ENCODE data around the gene HNF1A.
"Not testable (repeated sequence)": the region's sequence is repeated elsewhere in the genome, so short reads cannot be mapped to it uniquely, and the experiment has no call there.

HNF1A gene, protein sequence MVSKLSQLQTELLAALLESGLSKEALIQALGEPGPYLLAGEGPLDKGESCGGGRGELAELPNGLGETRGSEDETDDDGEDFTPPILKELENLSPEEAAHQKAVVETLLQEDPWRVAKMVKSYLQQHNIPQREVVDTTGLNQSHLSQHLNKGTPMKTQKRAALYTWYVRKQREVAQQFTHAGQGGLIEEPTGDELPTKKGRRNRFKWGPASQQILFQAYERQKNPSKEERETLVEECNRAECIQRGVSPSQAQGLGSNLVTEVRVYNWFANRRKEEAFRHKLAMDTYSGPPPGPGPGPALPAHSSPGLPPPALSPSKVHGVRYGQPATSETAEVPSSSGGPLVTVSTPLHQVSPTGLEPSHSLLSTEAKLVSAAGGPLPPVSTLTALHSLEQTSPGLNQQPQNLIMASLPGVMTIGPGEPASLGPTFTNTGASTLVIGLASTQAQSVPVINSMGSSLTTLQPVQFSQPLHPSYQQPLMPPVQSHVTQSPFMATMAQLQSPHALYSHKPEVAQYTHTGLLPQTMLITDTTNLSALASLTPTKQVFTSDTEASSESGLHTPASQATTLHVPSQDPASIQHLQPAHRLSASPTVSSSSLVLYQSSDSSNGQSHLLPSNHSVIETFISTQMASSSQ

DNA sequence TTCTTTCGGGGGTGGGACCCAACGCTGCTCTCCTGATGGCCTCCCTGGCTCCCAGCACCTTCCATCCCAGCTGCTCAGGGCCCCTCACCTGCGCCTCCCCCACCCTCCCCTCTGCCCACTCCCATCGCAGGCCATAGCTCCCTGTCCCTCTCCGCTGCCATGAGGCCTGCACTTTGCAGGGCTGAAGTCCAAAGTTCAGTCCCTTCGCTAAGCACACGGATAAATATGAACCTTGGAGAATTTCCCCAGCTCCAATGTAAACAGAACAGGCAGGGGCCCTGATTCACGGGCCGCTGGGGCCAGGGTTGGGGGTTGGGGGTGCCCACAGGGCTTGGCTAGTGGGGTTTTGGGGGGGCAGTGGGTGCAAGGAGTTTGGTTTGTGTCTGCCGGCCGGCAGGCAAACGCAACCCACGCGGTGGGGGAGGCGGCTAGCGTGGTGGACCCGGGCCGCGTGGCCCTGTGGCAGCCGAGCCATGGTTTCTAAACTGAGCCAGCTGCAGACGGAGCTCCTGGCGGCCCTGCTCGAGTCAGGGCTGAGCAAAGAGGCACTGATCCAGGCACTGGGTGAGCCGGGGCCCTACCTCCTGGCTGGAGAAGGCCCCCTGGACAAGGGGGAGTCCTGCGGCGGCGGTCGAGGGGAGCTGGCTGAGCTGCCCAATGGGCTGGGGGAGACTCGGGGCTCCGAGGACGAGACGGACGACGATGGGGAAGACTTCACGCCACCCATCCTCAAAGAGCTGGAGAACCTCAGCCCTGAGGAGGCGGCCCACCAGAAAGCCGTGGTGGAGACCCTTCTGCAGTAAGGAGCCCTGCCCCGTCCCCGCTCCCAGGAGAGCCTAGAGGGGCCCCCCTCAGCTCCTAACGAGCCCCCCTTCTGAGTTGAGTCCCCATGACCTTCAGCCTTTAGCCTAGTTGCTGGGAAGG is at the start of gene HNF1A:
HNF1A (plus strand) TSS at position 248 of the 924 bp plus-strand sequence; CDS start at position 474, 226 bp downstream.
- no peak for DNase-seq
- no peak for ATAC-seq

DNA sequence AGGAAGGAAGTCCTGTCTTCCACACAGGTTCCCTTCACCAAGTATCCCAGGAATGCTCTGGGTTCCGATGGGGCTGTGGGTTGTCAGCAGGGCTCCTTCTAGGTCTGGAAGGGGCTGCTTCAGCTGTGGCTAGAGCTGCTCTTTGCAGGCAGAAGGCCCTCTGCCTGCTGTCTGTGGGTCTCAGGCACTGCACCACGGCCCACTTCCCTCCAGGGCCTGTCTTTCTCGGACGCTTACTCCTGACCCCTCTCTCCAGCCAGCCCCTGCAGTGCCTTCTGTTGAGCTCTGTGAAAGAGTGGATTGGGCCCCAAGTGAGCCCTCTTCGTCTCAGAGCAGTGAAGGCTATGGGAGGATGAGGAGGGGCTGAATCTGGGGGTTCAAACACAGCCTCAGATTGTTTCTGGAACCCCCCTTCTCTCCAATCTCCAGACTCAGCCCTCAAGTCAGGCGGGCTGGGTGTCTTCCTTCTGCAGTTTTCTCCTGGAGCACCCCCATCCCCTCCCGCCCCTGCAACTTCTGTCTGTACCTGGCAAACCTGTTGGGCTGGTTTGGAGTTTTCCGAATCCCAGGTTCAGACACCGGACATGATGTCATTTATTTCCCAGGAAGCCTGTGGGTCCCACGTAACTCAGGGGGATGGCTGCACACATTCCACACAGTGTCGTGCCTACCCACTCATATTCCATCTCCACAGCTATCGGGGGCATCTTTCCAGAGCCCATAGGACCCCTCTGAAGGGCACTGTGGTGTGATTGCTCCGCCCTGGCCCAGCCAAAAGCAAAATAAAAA is 49.3 kb upstream of the HNF1A start:
- DNase-seq = no peak
- no peak for ATAC-seq

DNA sequence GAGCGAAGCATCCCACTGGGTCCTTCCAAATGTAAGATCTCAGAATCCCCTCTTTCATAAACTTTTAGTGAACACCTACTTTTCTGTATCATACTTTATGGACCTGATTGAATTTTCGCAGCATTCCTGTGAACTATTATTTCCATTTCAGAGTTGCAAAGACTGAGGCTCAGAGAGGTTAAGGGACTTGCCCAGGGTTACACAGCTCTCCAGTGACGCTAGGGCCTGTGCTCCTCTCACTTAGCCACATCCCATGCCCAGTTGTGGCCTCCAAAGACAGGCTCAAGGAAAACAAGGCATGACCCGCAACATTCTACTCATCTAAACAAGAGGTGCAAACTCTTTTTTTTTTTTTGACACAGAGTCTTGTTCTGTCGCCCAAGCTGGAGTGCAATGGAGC is 48.3 kb upstream of the HNF1A start:
- ATAC-seq (no peak), DNase-seq (no peak)

DNA sequence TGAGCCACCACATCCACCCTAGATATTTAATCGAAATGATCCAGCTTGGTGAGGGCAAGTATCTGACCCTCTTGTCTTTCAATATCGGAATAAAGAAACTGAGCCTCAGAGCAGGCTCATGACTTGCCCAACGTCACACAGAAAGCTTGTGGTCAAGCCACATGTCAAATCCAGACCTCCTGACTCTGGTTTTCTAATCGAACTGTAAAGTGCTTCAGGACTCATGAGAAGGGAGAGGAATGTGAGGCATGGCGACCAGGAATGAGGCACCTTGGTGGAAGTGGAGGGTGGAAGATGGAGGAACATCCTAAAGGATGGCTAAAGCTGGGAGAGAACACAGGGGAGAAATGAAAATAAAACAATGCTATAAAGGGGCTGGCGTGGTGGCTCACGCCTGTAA is 46.3 kb upstream of the HNF1A start:
- ATAC-seq (no peak), DNase-seq (no peak)

DNA sequence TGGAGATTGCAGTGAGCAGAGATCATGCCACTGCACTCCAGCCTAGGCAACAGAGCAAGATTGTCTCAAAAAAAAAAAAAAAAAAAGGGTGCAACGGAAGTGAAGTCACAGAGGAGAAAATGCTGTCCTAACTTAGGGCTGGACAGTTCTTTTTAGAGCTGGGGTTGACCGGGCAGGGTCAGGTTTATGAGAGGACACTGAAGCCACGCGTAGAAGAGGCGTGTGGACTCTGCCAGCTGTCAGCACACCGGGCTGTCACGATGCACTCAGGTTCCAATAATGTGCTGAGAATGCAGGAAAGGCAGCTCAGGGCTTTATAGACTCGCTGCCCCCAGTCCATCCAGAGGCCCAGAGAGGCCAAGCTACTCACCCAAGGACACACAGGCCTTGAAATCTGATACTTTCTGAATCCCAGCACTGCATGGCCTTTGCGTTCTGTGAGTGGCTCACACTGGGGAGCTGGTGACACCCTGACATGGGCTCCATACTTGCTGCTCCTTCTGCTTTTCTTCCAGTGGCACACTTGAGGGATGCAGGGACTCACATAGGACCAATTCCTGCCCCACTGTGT is 45.3 kb upstream of the HNF1A start:
- ATAC-seq (no peak), DNase-seq (no peak)

DNA sequence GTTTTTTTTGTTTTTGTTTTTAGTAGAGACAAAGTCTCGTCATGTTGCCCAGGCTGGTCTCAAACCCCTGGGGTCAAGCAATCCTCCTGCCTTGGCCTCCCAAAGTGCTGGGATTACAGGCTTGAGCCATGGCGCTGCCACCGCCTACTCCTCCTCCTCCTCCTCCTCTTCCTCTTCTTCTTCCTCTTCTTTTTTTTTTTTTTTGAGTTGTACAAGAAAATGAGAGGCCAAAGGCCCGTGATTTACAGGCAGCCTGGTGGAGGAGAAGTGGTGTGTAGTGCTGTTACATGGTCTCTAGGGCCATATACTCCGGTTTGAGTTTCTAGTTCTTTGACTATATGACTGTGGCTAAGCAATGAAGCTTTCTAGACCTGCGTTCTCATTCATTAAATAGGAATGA is 44.6 kb upstream of the HNF1A start:
- no peak for ATAC-seq
- no peak for DNase-seq

DNA sequence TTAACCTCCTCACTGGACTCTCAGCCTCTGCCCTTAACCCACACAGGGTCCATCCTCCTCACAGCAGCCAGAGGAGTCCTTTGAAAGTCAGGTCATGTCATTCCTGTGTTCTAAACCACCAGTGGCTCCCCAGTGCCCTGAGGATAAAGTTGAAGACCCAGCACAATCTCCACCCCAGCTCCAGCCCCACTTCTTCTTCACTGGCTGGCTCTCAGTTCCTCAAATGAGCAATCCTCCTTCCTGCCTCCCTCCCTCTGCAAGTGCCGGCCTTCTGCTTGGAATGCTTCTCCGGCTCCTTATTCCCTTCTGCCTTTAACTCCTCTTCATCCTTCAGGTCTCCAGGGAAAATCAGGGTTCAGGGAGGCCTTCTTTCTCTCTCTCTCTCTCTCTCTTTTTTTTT is 42.1 kb upstream of the HNF1A start:
- DNase-seq (no peak), ATAC-seq (no peak)

DNA sequence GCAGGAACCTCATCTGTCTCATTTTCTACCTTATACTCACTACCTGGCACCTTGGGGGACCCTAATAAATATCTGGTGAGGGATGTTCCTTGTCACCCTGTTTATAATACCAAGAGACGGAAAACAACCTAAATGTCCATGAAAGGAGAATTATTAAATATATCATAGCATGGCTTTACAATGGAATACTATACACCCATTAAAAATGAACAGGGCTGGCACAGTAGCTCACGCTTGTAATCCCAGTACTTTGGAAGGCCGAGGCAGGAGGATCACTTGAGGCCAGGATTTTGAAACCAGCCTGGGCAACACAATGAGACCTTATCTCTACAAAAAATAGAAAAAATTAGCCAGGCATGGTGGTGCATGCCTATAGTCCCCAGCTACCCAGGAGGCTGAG is 39.8 kb upstream of the HNF1A start:
- DNase-seq (no peak), ATAC-seq (no peak)

DNA sequence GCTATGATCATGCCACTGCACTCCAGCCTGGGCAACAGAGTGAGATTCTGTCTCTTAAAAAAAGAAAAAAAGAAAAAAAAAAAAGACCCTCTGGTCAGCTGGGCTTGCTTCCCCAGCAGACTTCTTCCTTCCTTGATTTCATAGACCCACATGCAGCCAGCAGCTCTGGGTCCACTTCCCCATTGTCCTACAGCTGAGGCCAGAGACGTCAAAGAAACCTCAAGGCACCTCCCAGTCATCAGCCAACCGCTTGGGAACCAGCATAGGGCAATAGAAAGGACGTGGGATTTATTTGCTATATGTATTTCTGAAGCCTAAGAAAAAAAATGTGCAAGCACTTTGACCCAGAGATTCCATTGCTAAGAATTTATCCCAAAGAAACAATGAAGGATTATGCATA is 38.8 kb upstream of the HNF1A start:
- ATAC-seq (no peak), DNase-seq (no peak)

DNA sequence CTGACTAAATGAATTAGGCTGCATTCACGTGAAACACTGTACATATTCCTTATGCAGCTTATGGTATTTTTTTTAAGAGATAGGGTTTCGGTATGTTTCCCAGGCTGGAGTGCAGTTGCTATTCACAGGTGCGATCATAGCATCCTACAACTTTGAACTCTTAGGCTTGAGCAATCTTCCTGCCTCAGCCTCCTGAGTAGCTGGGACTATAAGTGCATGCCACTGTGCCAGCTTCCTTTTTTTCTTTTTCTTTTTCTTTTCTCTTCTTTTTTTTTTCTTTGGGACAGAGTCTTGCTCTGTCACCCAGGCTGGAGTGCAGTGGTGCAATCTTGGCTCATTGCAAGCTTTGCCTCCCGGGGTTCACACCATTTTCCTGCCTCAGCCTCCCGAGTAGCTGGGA is 38.3 kb upstream of the HNF1A start:
- no peak for ATAC-seq

DNA sequence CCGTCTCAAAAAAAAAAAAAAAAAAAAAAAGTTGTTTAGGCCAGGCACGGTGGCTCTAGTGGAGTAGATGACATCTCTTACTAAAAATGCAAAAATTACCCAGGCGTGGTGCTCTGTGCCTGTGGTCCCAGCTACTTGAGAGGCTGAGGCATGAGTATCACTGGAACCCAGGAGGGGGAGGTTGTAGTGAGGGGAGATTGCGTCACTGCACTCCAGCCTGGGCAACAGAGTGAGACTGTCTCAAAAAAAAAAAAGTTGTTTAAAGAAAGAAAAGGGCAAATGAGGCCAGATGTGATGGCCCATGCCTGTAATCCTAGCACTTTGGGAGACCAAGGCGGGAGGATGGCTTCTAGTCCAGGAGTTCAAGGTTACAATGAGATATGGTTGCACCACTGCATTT is 37.5 kb upstream of the HNF1A start:
- ATAC-seq (no peak), DNase-seq (no peak)

More for the DNA sequence above, 38.3 kb upstream of the HNF1A start:
- no peak for DNase-seq

DNA sequence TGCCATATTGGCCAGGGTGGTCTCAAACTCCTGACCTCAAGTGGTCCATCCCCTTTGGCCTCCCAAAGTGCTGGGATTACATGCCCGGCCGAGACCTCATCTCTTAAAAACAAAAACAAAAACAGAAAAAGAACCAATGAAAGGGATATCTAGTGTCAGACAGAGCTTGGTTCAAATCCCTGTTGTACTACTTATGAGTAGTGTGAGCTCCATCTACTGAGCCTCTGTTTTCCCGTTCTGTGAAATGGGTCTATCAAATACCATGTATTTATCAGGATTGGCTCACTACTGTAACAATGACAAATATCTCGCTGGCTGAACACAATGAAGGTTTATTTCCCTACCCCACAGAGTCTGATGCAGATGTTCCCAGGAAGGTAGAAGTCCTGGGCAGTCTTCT is 36.9 kb upstream of the HNF1A start:
- ATAC-seq (no peak), DNase-seq (no peak)

DNA sequence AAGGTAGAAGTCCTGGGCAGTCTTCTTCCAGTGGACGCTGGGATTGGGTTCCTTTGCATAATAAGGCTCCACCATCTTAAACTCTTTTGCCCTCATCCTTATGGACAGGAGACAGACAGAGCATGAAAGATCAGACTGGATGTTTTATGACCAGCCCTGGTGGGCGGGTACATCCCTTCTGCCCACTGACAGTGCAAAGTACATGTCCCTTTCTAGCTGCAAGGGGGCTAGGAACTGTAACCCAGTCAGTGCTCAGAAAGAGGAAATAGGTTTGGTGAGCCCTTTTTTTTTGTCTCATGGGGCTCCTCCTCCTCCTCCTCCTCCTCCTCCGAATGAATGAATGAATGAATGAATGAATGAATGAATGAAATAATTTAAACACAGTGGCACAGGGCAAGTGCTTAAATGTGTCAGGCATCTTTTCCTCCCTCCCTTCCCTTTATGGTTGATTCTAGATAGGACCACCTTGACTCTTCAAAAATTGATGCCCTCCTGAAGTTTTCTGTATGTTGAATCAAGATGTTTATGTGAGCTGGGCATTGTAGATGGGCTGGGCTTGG is 36.4 kb upstream of the HNF1A start:
- DNase-seq (no peak), ATAC-seq (no peak)

DNA sequence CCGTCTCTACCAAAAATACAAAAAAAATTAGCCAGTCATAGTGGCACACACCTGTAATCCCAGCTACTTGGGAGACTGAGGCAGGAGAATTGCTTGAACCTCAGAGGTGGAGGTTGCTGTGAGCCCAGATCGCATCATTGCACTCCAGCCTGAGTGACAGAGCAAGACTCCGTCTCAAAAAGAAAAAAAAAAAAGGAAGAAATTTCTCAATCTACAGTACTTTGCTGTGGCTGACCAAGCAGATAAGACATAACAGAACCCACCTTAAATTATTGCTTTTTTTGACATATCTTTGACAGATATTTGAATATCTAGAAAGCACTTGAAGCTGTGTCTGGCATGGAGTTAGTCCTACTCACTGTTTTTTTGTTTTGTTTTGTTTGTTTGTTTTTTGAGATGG is 34.9 kb upstream of the HNF1A start:
- ATAC-seq = no peak

DNA sequence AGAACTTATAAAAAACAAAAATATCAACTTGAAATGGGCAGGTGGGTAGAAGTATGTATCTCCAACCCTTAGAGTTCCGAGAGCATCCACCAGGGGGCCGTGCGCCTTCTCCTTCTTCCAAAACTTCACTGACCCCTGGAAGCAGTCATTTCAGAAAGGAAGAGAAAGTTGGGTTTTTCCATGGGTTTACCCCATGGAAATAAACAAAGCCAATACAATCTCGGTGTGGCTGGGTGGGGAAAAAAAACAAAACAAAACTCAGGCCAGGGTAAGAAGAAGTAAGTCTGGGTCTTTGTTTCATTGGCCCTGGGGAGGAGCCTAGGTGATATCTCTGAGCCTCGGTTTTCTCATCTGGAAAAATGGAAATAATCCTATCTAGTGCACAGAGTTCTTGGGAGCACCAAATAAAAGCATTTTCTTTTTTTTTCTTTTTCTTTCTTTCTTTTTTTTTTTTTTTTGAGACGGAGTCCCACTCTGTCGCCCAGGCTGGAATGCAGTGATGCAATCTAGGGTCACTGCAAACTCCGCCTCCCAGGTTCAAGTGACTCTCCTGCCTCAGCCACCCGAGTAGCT is 33.6 kb upstream of the HNF1A start:
- DNase-seq = peak; percentile 83
- peak; percentile 82 for ATAC-seq

More for the DNA sequence above, 34.9 kb upstream of the HNF1A start:
- DNase-seq = no peak

DNA sequence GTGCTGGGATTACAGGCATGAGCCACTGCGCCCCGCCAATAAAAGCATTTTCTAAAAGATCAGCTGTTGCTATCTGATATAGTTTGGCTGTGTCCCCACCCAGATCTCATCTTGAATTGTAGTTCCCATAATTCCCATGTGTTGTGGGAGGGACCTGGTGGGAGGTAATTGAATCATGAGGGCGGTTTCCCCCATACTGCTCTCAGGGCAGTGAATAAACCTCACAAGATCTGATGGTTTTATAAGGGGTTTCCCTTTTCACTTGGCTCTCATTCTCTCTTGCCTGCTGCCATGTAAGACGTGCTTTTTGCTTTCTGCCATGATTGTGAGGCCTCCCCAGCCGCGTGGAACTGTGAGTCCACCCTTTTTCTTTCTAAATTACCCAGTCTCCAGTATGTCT is 32.8 kb upstream of the HNF1A start:
- not testable (repeated sequence) for ATAC-seq, DNase-seq

DNA sequence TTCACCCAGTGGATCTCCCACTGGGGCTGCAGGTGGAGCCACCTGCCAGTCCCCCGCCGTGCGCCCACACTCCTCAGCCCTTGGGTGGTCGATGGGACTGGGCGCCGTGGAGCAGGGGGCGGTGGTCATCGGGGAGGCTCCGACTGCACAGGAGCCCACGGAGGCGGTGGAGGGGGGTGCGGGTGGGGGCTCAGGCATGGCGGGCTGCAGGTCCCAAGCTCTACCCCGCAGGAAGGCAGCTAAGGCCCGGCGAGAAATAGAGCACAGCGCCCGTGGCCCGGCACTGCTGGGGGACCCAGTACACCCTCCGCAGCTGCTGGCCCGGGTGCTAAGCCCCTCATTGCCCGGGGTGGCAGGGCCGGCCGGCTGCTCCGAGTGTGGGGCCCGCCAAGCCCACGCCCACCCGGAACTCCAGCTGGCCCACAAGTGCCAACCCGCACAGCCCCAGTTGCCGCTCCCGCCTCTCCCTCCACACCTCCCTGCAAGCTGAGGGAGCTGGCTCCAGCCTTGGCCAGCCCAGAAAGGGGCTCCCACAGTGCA is 28.0 kb upstream of the HNF1A start:
- DNase-seq = not testable (repeated sequence)

DNA sequence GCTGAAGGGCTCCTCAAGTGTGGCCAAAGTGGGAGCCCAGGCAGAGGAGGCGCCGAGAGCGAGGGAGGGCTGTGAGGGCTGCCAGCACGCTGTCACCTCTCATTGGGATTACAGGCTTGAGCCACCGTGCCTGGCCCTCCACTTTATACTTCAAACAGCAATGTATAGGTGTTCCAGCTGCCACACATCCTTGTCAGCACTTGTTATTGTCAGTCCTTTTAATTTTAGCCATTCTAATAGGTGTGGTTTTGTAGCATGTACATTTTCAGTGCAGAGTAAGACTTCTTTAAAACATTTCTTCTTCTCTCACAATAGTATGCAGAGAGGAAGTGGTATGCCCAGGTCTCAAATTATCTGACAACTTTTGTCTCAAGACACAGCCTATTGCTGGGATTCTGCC is 27.5 kb upstream of the HNF1A start:
- ATAC-seq (no peak), DNase-seq (no peak)

More for the DNA sequence above, 28.0 kb upstream of the HNF1A start:
- ATAC-seq = not testable (repeated sequence)

DNA sequence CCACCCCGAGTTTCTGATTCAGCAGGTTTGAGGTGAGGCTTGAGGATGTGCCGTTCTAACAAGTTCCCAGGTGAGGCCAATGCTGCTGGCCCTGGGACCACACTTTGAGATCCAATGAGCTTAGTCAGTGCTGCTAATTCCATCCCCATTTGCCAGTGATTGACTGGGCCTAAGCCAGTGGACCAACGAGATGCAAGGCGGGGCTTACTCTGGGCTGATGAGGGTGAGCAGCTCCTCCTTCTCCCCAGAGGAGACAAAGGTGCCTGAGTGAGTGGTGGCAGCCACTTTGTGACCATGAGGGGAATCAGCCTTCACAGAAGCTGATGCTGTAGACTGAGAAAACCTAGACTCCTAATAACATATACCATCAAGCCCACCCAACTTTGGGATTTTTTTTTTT is 23.1 kb upstream of the HNF1A start:
- ATAC-seq (no peak), DNase-seq (no peak)

DNA sequence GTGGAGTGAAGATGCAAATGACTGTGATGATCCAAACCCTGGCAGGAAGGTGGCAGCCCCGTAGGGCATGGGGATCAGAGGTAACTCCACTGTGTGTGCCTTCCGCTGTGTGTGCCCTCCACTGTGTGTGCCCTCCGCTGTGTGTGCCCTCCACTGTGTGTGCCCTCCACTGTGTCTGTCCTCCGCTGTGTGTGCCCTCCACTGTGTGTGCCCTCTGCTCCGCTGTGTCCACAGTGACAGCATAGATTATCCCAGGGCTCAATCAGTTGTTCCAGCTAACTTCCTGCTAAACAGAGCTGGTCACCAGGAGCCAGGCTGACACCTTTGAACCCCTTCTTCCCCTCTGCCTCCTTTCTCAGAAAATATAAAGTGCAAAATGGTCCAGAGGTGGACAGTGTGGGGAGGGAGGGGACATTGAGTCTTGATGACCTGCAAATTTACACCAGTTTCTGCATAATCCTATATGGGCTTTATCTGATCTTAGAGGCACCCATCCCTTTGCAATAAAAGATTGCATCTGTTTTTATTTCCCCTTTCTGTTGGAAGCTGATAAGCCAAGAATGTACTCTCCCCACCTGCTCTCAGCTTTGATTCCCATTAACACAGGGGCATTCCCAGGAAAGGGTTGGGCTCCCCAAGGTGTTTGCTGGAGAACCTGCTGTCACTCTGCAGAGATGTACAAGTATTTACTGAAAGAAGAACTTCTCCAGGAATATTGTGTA is 21.6 kb upstream of the HNF1A start:
- no peak for ATAC-seq

More for the DNA sequence above, 21.6 kb upstream of the HNF1A start:
- DNase-seq = no peak

Data from stimulated activated naive CD8-positive, alpha-beta T cell treated with anti-CD3 and anti-CD28 coated beads, Interleukin-15, Interleukin-2, amounts not matched to agents 100 U/mL and 50 U/mL, for 24 hours (primary cell).